Left ventricle myocardium inferior (tissue), 1 donor: ENCODE results near the gene ITPR1. TPM values are rescaled to one million over a fixed set of nuclear protein-coding genes. Genes with fewer than 3 reads are reported as not detected.
"Not testable (repeated sequence)": the region's sequence is repeated elsewhere in the genome, so short reads cannot be mapped to it uniquely, and the experiment has no call there.

Source experiments
- DNase-seq: peaks from one replicate; pipeline ENCODE4 v3.0.0-alpha.2; 2020
- H3K27ac ChIP-seq: fragments of 200-600 bp; replicated peaks from 2 replicates; pipeline ENCODE4 v1.8.0; 2021
- H3K27me3 ChIP-seq: fragments of 200-600 bp; 2 replicates; pipeline ENCODE4 v1.8.0; 2021; ENCODE audit warnings: low read depth
- H3K36me3 ChIP-seq: fragments of 200-600 bp; 2 replicates; pipeline ENCODE4 v1.8.0; 2021
- H3K4me1 ChIP-seq: fragments of 200-600 bp; 2 replicates; pipeline ENCODE4 v1.8.0; 2021
- H3K4me3 ChIP-seq: fragments of 200-600 bp; 2 replicates; pipeline ENCODE4 v1.8.0; 2021; ENCODE audit warnings: mild to moderate bottlenecking, moderate library complexity
- H3K9me3 ChIP-seq: fragments of 200-600 bp; replicated peaks from 2 replicates; pipeline ENCODE4 v1.8.0; 2021
- CTCF ChIP-seq: fragments of 200-600 bp; IDR thresholded peaks from 2 replicates; pipeline ENCODE4 v1.8.0; 2021; ENCODE audit warnings: antibody characterized with exemption, mild to moderate bottlenecking, borderline replicate concordance
- intact Hi-C: fragments of 100-400 bp; cut with micrococcal nuclease; formaldehyde crosslinking; loops from one replicate; pipeline ENCODE4 v1.11.0; 2022
- long read RNA-seq: library from polyadenylated mRNA; unstranded; transcript quantifications from one replicate; pipeline ENCODE4 v2.0.0, GENCODE V29; 2021
- total RNA-seq: library from RNA; stranded (reverse); fragmentation: NEBNext Ultra II Directional; extraction: Animal tissue kit (Norgen Biotek cat#: 25700); gene quantifications from one replicate; pipeline ENCODE4 v1.2.1, GENCODE V29; 2021
- donor health status: DM: no; HTN: yes; CAD: no; lungs with severe emphysema.

ITPR1 gene
- total RNA-seq = 29.0 TPM
- long read RNA-seq, partial matches to known transcripts = 1 of 6 reads
- long read RNA-seq, other reads (novel, unspliced or antisense) = 3 of 6 reads

- Histone ChIP-seq H3K27me3 (no peaks in the 10 kb centered on the region), H3K27ac (peak within 1 kb of the TSS; percentile 95), H3K9me3 (no peaks in the 10 kb centered on the region), H3K4me3 (peak within 1 kb of the TSS; percentile 98), H3K36me3 (peaks cover 6% of the 10 kb centered on the region), H3K4me1 (peaks cover 62% of the 10 kb centered on the region)
- intact Hi-C loops = loop anchor here (10.0 kb wide), 2 partner anchors 92 to 138 kb away; no protein-coding TSS in a partner anchor
- DNase-seq = peak; percentile 98
- no peak for TF ChIP-seq CTCF
Observed at GRCh38 chr3:4493014-4493940, at the start of gene ITPR1. TSS of gene ITPR1 (plus strand) at chr3:4493348. CDS start at chr3:4516492, 23,144 bp downstream.

GRCh38 chr3:4447295-4447999 is 45.7 kb upstream of the ITPR1 start:
- Histone ChIP-seq H3K27me3 (no peaks in the 10 kb centered on the region), H3K4me1 (no peaks in the 10 kb centered on the region), H3K4me3 (no peak overlapping the region), H3K9me3 (no peaks in the 10 kb centered on the region), H3K36me3 (peaks cover 23% of the 10 kb centered on the region), H3K27ac (no peak overlapping the region)
- intact Hi-C loops = no loop called here
- no peak for TF ChIP-seq CTCF
- DNase-seq = no peak

GRCh38 chr3:4448187-4448586 is 45.0 kb upstream of the ITPR1 start:
- H3K36me3 ChIP-seq = peaks cover 23% of the 10 kb centered on the region
- no peak for DNase-seq
- no peaks in the 10 kb centered on the region for H3K9me3 ChIP-seq
- no peak overlapping the region for H3K4me3 ChIP-seq
- no peak overlapping the region for H3K27ac ChIP-seq
- H3K27me3 ChIP-seq = no peaks in the 10 kb centered on the region
- no peaks in the 10 kb centered on the region for H3K4me1 ChIP-seq
- TF ChIP-seq CTCF = no peak
- intact Hi-C loops = no loop called here

GRCh38 chr3:4449043-4449805 is 43.9 kb upstream of the ITPR1 start:
- no peak for TF ChIP-seq CTCF

GRCh38 chr3:4454142-4454541 is 39.0 kb upstream of the ITPR1 start:
- H3K9me3 ChIP-seq = no peaks in the 10 kb centered on the region
- intact Hi-C loops = no loop called here
- no peaks in the 10 kb centered on the region for H3K36me3 ChIP-seq
- no peaks in the 10 kb centered on the region for H3K4me1 ChIP-seq
- no peak for DNase-seq
- no peak overlapping the region for H3K27ac ChIP-seq
- H3K4me3 ChIP-seq = no peak overlapping the region
- no peaks in the 10 kb centered on the region for H3K27me3 ChIP-seq
- TF ChIP-seq CTCF = no peak

More at GRCh38 chr3:4449043-4449805, 43.9 kb upstream of the ITPR1 start:
- no peaks in the 10 kb centered on the region for H3K4me1 ChIP-seq
- DNase-seq = no peak
- H3K4me3 ChIP-seq = no peak overlapping the region
- H3K9me3 ChIP-seq = no peaks in the 10 kb centered on the region
- peaks cover 20% of the 10 kb centered on the region for H3K36me3 ChIP-seq
- H3K27me3 ChIP-seq = no peaks in the 10 kb centered on the region
- H3K27ac ChIP-seq = no peak overlapping the region
- intact Hi-C loops = no loop called here

- DNase-seq, H3K9me3 ChIP-seq, H3K4me1 ChIP-seq, H3K4me3 ChIP-seq, H3K27ac ChIP-seq, intact Hi-C loops, H3K27me3 ChIP-seq, H3K36me3 ChIP-seq: not testable (repeated sequence)
Observed at GRCh38 chr3:4456780-4457179, 36.4 kb upstream of the ITPR1 start.
